ENCODE results near the gene GK.
"Not testable (repeated sequence)": the region's sequence is repeated elsewhere in the genome, so short reads cannot be mapped to it uniquely, and the experiment has no call there.

The GK gene

GRCh38 chrX:30654989-30655607 is 1.9 kb downstream of the GK start:
- no peak for DNase-seq

GRCh38 chrX:30655991-30656390 is 2.8 kb downstream of the GK start:
- DNase-seq, result no peak

GRCh38 chrX:30657196-30658161 is 4.3 kb downstream of the GK start:
- no peak for DNase-seq

- DNase-seq, result no peak
These were observed 6.2 kb downstream of the GK start for GRCh38 chrX:30659421-30659820.

- DNase-seq, result no peak
These were observed 8.0 kb downstream of the GK start for GRCh38 chrX:30661228-30661627.

GRCh38 chrX:30663322-30663721 is 10.1 kb downstream of the GK start:
- DNase-seq, result no peak

GRCh38 chrX:30665471-30665870 is 12.2 kb downstream of the GK start:
- no peak for DNase-seq

- DNase-seq, result no peak
These were observed 12.9 kb downstream of the GK start for GRCh38 chrX:30666094-30666493.

GRCh38 chrX:30668581-30668980 is 15.4 kb downstream of the GK start:
- DNase-seq, result no peak

- not testable (repeated sequence) for DNase-seq
These were observed 18.0 kb downstream of the GK start for GRCh38 chrX:30671189-30671588.

- no peak for DNase-seq
These were observed 20.0 kb downstream of the GK start for GRCh38 chrX:30673127-30673796.

- DNase-seq, result no peak
These were observed 20.8 kb downstream of the GK start for GRCh38 chrX:30673884-30674598.

- no peak for DNase-seq
These were observed 21.6 kb downstream of the GK start for GRCh38 chrX:30674799-30675198.

GRCh38 chrX:30679369-30679768 is 26.1 kb downstream of the GK start:
- DNase-seq, result no peak

GRCh38 chrX:30680618-30681017 is 27.4 kb downstream of the GK start:
- no peak for DNase-seq

GRCh38 chrX:30688641-30689040 is 35.4 kb downstream of the GK start:
- DNase-seq, result no peak

- no peak for DNase-seq
These were observed 35.9 kb downstream of the GK start for GRCh38 chrX:30689116-30689515.

- no peak for DNase-seq
These were observed 37.1 kb downstream of the GK start for GRCh38 chrX:30690330-30690729.

- DNase-seq, result no peak
These were observed 40.9 kb downstream of the GK start for GRCh38 chrX:30693999-30694650.

GRCh38 chrX:30702736-30703135 is 49.5 kb downstream of the GK start:
- DNase-seq, result no peak

GRCh38 chrX:30706216-30706775 is 53.1 kb downstream of the GK start:
- DNase-seq, result no peak

- DNase-seq, result no peak
These were observed 59.0 kb downstream of the GK start for GRCh38 chrX:30712214-30712613.
